ENCODE data around the gene HPS3.
"Not testable (repeated sequence)": the region's sequence is repeated elsewhere in the genome, so short reads cannot be mapped to it uniquely, and the experiment has no call there.

The HPS3 gene

DNA sequence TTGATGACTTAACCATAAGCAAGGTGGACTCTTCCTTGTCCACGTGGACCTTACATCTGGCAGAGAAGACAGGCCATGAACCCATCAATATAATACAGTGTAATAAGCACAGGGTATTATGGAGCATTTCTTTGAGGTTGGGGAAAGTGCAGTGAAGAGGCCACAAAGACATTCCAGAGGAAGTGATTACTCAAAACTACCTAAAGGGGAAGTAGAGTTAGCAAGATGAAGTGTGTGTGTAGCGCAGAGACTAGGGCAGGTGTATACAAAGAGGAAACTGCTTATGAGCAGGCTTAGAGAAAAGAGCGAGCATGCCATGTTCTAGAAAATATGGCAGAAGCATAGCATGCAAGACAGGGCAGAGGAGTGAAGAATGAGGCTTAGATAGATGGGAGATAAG, 74.3 kb downstream of the HPS3 start:
- no peak overlapping the region for H3K27ac ChIP-seq (ENCODE audit: low read depth, low read length)
- H3K9me3 ChIP-seq (ENCODE audit: control insufficient read depth in 1 of 2, low read length in 2 of 2): no peaks in the 10 kb centered on the region
- no peak overlapping the region for H3K9ac ChIP-seq (ENCODE audit: low read depth in 1 of 2, low read length in 2 of 2)
- no peaks in the 10 kb centered on the region for H3K36me3 ChIP-seq (ENCODE audit: control insufficient read depth in 1 of 2, insufficient read depth in 2 of 2, low read length in 2 of 2)
- no peaks in the 10 kb centered on the region for H3K4me1 ChIP-seq (ENCODE audit: control insufficient read depth in 1 of 2, insufficient read depth in 2 of 2, low read length in 2 of 2)
- no peaks in the 10 kb centered on the region for H3K27me3 ChIP-seq (ENCODE audit: control insufficient read depth in 1 of 2, insufficient read depth in 2 of 2, low read length in 2 of 2)
- no peak overlapping the region for H3K4me3 ChIP-seq (ENCODE audit: low read depth in 1 of 2, low read length in 2 of 2)

- no peaks in the 10 kb centered on the region for H3K27me3 ChIP-seq (ENCODE audit: control insufficient read depth in 1 of 2, insufficient read depth in 2 of 2, low read length in 2 of 2)
- no peak overlapping the region for H3K4me3 ChIP-seq (ENCODE audit: low read depth in 1 of 2, low read length in 2 of 2)
- no peaks in the 10 kb centered on the region for H3K9me3 ChIP-seq (ENCODE audit: control insufficient read depth in 1 of 2, low read length in 2 of 2)
- no peak overlapping the region for H3K9ac ChIP-seq (ENCODE audit: low read depth in 1 of 2, low read length in 2 of 2)
- H3K36me3 ChIP-seq (ENCODE audit: control insufficient read depth in 1 of 2, insufficient read depth in 2 of 2, low read length in 2 of 2): no peaks in the 10 kb centered on the region
- H3K4me1 ChIP-seq (ENCODE audit: control insufficient read depth in 1 of 2, insufficient read depth in 2 of 2, low read length in 2 of 2): no peaks in the 10 kb centered on the region
- H3K27ac ChIP-seq (ENCODE audit: low read depth, low read length): no peak overlapping the region
Measured at GRCh38 chr3:149204390-149204991, 75.1 kb downstream of the HPS3 start.

DNA sequence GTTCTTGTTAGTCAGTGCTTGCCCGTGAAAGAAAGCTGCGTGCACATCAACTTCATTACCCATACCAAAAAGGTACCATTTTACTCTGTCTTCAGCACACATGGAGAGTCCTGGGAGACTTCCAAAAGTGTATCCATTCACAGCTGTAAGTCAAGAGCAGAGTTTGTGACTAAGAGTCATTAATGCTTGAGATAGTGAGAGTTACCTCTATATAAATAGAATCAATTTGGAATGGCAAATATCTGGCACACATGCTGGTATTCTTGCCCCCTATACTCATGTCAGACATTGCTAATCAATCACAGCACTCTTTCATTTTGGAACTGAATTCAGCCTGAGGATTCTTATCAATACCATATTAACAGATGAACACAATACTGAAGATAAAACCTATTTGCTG, 78.0 kb downstream of the HPS3 start:
- Histone ChIP-seq H3K27ac (ENCODE audit: low read depth, low read length) (no peak overlapping the region), H3K4me3 (ENCODE audit: low read depth in 1 of 2, low read length in 2 of 2) (no peak overlapping the region), H3K36me3 (ENCODE audit: control insufficient read depth in 1 of 2, insufficient read depth in 2 of 2, low read length in 2 of 2) (no peaks in the 10 kb centered on the region), H3K4me1 (ENCODE audit: control insufficient read depth in 1 of 2, insufficient read depth in 2 of 2, low read length in 2 of 2) (no peaks in the 10 kb centered on the region), H3K9ac (ENCODE audit: low read depth in 1 of 2, low read length in 2 of 2) (no peak overlapping the region), H3K27me3 (ENCODE audit: control insufficient read depth in 1 of 2, insufficient read depth in 2 of 2, low read length in 2 of 2) (no peaks in the 10 kb centered on the region), H3K9me3 (ENCODE audit: control insufficient read depth in 1 of 2, low read length in 2 of 2) (no peaks in the 10 kb centered on the region)

- H3K27me3 ChIP-seq (ENCODE audit: control insufficient read depth in 1 of 2, insufficient read depth in 2 of 2, low read length in 2 of 2): no peaks in the 10 kb centered on the region
- no peaks in the 10 kb centered on the region for H3K9me3 ChIP-seq (ENCODE audit: control insufficient read depth in 1 of 2, low read length in 2 of 2)
- H3K9ac ChIP-seq (ENCODE audit: low read depth in 1 of 2, low read length in 2 of 2): no peak overlapping the region
- H3K4me3 ChIP-seq (ENCODE audit: low read depth in 1 of 2, low read length in 2 of 2): no peak overlapping the region
- no peaks in the 10 kb centered on the region for H3K36me3 ChIP-seq (ENCODE audit: control insufficient read depth in 1 of 2, insufficient read depth in 2 of 2, low read length in 2 of 2)
- H3K4me1 ChIP-seq (ENCODE audit: control insufficient read depth in 1 of 2, insufficient read depth in 2 of 2, low read length in 2 of 2): peaks cover 2 to 5% of the 10 kb centered on the region in 2 donors
- no peak overlapping the region for H3K27ac ChIP-seq (ENCODE audit: low read depth, low read length)
Measured at GRCh38 chr3:149209431-149209830, 80.0 kb downstream of the HPS3 start.

GRCh38 chr3:149212386-149212785, 82.9 kb downstream of the HPS3 start:
- peaks cover 22 to 29% of the 10 kb centered on the region in 2 donors for H3K4me1 ChIP-seq (ENCODE audit: control insufficient read depth in 1 of 2, insufficient read depth in 2 of 2, low read length in 2 of 2)
- H3K27me3 ChIP-seq (ENCODE audit: control insufficient read depth in 1 of 2, insufficient read depth in 2 of 2, low read length in 2 of 2): no peaks in the 10 kb centered on the region
- H3K9ac ChIP-seq (ENCODE audit: low read depth in 1 of 2, low read length in 2 of 2): no peak overlapping the region
- no peaks in the 10 kb centered on the region for H3K9me3 ChIP-seq (ENCODE audit: control insufficient read depth in 1 of 2, low read length in 2 of 2)
- H3K36me3 ChIP-seq (ENCODE audit: control insufficient read depth in 1 of 2, insufficient read depth in 2 of 2, low read length in 2 of 2): no peaks in the 10 kb centered on the region
- H3K27ac ChIP-seq (ENCODE audit: low read depth, low read length): no peak overlapping the region
- H3K4me3 ChIP-seq (ENCODE audit: low read depth in 1 of 2, low read length in 2 of 2): no peak overlapping the region

DNA sequence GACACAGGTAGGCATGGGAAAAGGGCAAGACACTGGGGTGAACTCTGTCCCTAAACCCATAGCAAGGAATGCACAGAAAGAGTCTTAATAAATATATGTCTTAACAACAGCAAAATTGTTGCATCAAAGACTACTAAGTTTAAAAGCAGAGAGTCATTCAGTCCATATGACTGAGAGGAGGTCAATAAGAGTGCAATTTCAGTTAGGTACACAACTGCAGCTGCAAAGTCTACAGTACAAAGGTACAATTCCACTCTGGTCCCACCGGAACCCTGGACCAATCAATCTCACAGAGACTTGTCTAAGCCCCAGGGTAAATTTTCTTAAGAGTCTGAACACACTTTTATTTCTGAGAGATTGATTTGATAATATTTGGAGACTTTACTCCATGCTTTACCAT, 85.3 kb downstream of the HPS3 start:
- Histone ChIP-seq H3K36me3 (ENCODE audit: control insufficient read depth in 1 of 2, insufficient read depth in 2 of 2, low read length in 2 of 2) (no peaks in the 10 kb centered on the region), H3K27me3 (ENCODE audit: control insufficient read depth in 1 of 2, insufficient read depth in 2 of 2, low read length in 2 of 2) (no peaks in the 10 kb centered on the region), H3K4me1 (ENCODE audit: control insufficient read depth in 1 of 2, insufficient read depth in 2 of 2, low read length in 2 of 2) (peaks cover 22 to 29% of the 10 kb centered on the region in 2 donors), H3K27ac (ENCODE audit: low read depth, low read length) (no peak overlapping the region), H3K4me3 (ENCODE audit: low read depth in 1 of 2, low read length in 2 of 2) (no peak overlapping the region), H3K9me3 (ENCODE audit: control insufficient read depth in 1 of 2, low read length in 2 of 2) (no peaks in the 10 kb centered on the region), H3K9ac (ENCODE audit: low read depth in 1 of 2, low read length in 2 of 2) (no peak overlapping the region)

DNA sequence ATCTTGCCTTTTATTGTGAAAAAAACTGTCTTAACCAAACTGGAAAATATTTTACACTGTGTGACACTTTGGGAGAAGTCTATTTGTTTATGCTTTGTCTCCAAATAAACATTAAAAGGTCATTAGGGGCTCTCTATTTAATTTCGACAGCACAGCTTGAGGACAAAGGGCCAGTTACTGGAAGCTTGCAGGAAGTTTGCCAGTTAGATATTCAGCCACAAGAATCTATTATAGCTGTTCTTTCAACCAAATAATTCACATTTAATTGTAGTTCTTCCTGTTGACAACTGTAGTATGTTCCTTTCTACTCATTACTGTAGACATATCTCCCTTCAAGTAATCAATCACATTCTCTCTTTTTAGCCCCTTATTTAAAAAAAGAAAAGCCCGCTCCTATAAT, 86.1 kb downstream of the HPS3 start:
- no peaks in the 10 kb centered on the region for H3K27me3 ChIP-seq (ENCODE audit: control insufficient read depth in 1 of 2, insufficient read depth in 2 of 2, low read length in 2 of 2)
- no peak overlapping the region for H3K9ac ChIP-seq (ENCODE audit: low read depth in 1 of 2, low read length in 2 of 2)
- no peaks in the 10 kb centered on the region for H3K36me3 ChIP-seq (ENCODE audit: control insufficient read depth in 1 of 2, insufficient read depth in 2 of 2, low read length in 2 of 2)
- H3K4me1 ChIP-seq (ENCODE audit: control insufficient read depth in 1 of 2, insufficient read depth in 2 of 2, low read length in 2 of 2): peaks cover 22 to 29% of the 10 kb centered on the region in 2 donors
- H3K4me3 ChIP-seq (ENCODE audit: low read depth in 1 of 2, low read length in 2 of 2): no peak overlapping the region
- no peak overlapping the region for H3K27ac ChIP-seq (ENCODE audit: low read depth, low read length)
- no peaks in the 10 kb centered on the region for H3K9me3 ChIP-seq (ENCODE audit: control insufficient read depth in 1 of 2, low read length in 2 of 2)

- no peaks in the 10 kb centered on the region for H3K9me3 ChIP-seq (ENCODE audit: control insufficient read depth in 1 of 2, low read length in 2 of 2)
- no peak overlapping the region for H3K4me3 ChIP-seq (ENCODE audit: low read depth in 1 of 2, low read length in 2 of 2)
- peaks cover 22 to 29% of the 10 kb centered on the region in 2 donors for H3K4me1 ChIP-seq (ENCODE audit: control insufficient read depth in 1 of 2, insufficient read depth in 2 of 2, low read length in 2 of 2)
- no peak overlapping the region for H3K9ac ChIP-seq (ENCODE audit: low read depth in 1 of 2, low read length in 2 of 2)
- H3K36me3 ChIP-seq (ENCODE audit: control insufficient read depth in 1 of 2, insufficient read depth in 2 of 2, low read length in 2 of 2): no peaks in the 10 kb centered on the region
- no peak overlapping the region for H3K27ac ChIP-seq (ENCODE audit: low read depth, low read length)
- no peaks in the 10 kb centered on the region for H3K27me3 ChIP-seq (ENCODE audit: control insufficient read depth in 1 of 2, insufficient read depth in 2 of 2, low read length in 2 of 2)
Measured at GRCh38 chr3:149216193-149216869, 86.9 kb downstream of the HPS3 start.

DNA sequence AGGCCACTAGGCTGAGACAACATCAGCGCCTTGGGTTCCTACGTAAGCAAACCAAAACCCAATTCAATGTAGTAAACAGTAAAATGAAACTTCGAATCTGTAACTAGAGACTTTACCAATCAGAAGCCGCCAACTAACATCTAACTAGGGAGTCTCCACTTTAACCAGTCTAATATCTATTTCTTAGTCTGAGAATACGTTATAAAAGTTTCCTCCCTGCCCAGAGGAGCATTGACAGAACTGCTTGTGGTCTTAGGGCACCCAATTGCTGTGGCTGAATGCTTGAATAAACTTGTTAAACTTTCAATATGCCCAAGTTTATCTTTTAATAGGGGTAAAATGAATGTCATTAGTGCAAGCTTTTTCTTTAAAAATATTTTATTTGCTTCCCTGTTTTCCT, 87.9 kb downstream of the HPS3 start:
- Histone ChIP-seq H3K27ac (ENCODE audit: low read depth, low read length) (no peak overlapping the region), H3K36me3 (ENCODE audit: control insufficient read depth in 1 of 2, insufficient read depth in 2 of 2, low read length in 2 of 2) (no peaks in the 10 kb centered on the region), H3K27me3 (ENCODE audit: control insufficient read depth in 1 of 2, insufficient read depth in 2 of 2, low read length in 2 of 2) (no peaks in the 10 kb centered on the region), H3K9ac (ENCODE audit: low read depth in 1 of 2, low read length in 2 of 2) (no peak overlapping the region), H3K4me3 (ENCODE audit: low read depth in 1 of 2, low read length in 2 of 2) (no peak overlapping the region), H3K9me3 (ENCODE audit: control insufficient read depth in 1 of 2, low read length in 2 of 2) (no peaks in the 10 kb centered on the region), H3K4me1 (ENCODE audit: control insufficient read depth in 1 of 2, insufficient read depth in 2 of 2, low read length in 2 of 2) (peaks cover 22 to 29% of the 10 kb centered on the region in 2 donors)

- not testable (repeated sequence) for H3K9ac ChIP-seq (ENCODE audit: low read depth in 1 of 2, low read length in 2 of 2); H3K27ac ChIP-seq (ENCODE audit: low read depth, low read length); H3K27me3 ChIP-seq (ENCODE audit: control insufficient read depth in 1 of 2, insufficient read depth in 2 of 2, low read length in 2 of 2); H3K4me3 ChIP-seq (ENCODE audit: low read depth in 1 of 2, low read length in 2 of 2); H3K9me3 ChIP-seq (ENCODE audit: control insufficient read depth in 1 of 2, low read length in 2 of 2); H3K36me3 ChIP-seq (ENCODE audit: control insufficient read depth in 1 of 2, insufficient read depth in 2 of 2, low read length in 2 of 2)
- peaks cover 21 to 31% of the 10 kb centered on the region in 2 donors for H3K4me1 ChIP-seq (ENCODE audit: control insufficient read depth in 1 of 2, insufficient read depth in 2 of 2, low read length in 2 of 2)
Measured at GRCh38 chr3:149219380-149220121, 90.1 kb downstream of the HPS3 start.
